ENCODE measurements around the gene GRB2. TPM values are rescaled to one million over a fixed set of nuclear protein-coding genes. Genes with fewer than 3 reads are reported as not detected.
A peak's percentile ranks its signal among the peaks of the same experiment; 100 is the strongest.
"Not testable (repeated sequence)": the region's sequence is repeated elsewhere in the genome, so short reads cannot be mapped to it uniquely, and the experiment has no call there.

GRB2 gene
- total RNA-seq, 6 donors from 2014 or later: 103 to 168 (median 151) TPM

DNA sequence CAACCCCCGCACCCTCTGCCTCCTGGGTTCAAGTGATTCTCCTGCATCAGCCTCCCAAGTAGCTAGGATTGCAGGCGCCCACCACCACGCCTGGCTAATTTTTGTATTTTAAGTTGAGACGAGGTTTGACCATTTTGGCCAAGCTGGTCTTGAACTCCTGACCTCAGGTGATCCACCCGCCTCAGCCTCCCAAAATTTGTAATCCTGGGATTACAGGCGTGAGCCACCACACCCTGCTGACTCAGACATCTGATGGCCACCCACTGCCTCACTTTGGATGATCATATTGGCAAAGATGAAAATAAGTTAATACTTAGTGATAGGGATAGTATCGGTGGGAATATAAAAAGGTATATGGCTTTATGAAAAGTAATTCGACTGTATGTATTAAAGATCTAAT, 55.9 kb downstream of the GRB2 start:
- ATAC-seq (ENCODE audit: low FRiP score in 2 of 2) (no peak), DNase-seq (no peak)
- Histone ChIP-seq H3K9me3 (no peaks in the 10 kb centered on the region), H3K36me3 (no peaks in the 10 kb centered on the region), H3K27ac (no peak overlapping the region), H3K27me3 (no peaks in the 10 kb centered on the region), H3K4me3 (no peak overlapping the region), H3K4me1 (peaks cover 32 to 67% (median 41%) of the 10 kb centered on the region in 4 donors)
- TF ChIP-seq POLR2AphosphoS5 (IDR thresholded peaks at IDR 0.05): no peak
- 93% methylated on average over 8 of the region's 8 CpGs for WGBS, 2 donors

DNA sequence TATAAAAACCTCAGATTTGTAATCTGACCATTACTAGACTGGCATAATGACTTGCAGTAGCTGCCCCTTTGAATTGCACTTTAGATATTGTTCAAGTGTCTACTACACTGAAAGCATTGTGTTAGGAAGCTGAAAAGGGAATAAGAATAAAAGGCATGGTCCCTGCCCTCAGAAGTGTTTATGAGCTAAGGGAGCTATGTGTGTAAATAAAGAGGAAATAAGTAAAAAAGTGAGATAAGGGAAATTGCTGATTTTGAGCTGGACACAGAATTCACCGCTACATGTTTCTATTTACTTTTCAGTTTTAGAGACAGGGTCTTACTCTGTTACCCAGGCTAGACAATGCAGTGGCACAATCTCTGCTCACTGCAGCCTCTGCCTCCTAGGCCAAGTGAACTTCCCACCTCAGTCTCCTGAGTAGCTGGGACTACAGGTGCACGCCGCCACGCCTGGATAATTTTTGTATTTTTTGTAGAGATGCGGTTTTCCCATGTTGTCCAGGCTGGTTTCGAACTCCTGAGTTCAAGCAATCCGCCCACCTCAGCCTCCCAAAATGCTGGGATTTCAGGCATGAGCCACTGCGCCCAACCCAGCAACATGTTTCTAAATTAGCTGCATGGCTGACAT, 57.0 kb downstream of the GRB2 start:
- Histone ChIP-seq H3K36me3 (no peaks in the 10 kb centered on the region), H3K9me3 (no peaks in the 10 kb centered on the region), H3K4me1 (peaks cover 39 to 78% (median 51%) of the 10 kb centered on the region in 4 donors), H3K27me3 (no peaks in the 10 kb centered on the region), H3K4me3 (no peak overlapping the region), H3K27ac (no peak overlapping the region)
- TF ChIP-seq POLR2AphosphoS5 (IDR thresholded peaks at IDR 0.05): no peak
- TF ChIP-seq, protein P1, sequence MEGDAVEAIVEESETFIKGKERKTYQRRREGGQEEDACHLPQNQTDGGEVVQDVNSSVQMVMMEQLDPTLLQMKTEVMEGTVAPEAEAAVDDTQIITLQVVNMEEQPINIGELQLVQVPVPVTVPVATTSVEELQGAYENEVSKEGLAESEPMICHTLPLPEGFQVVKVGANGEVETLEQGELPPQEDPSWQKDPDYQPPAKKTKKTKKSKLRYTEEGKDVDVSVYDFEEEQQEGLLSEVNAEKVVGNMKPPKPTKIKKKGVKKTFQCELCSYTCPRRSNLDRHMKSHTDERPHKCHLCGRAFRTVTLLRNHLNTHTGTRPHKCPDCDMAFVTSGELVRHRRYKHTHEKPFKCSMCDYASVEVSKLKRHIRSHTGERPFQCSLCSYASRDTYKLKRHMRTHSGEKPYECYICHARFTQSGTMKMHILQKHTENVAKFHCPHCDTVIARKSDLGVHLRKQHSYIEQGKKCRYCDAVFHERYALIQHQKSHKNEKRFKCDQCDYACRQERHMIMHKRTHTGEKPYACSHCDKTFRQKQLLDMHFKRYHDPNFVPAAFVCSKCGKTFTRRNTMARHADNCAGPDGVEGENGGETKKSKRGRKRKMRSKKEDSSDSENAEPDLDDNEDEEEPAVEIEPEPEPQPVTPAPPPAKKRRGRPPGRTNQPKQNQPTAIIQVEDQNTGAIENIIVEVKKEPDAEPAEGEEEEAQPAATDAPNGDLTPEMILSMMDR (IDR thresholded peaks at IDR 0.05): no peak
- 96 to 98% methylated on average over 8 of the region's 8 CpGs for WGBS, 2 donors
- DNase-seq (no peak), ATAC-seq (ENCODE audit: low FRiP score in 2 of 2) (no peak)

DNA sequence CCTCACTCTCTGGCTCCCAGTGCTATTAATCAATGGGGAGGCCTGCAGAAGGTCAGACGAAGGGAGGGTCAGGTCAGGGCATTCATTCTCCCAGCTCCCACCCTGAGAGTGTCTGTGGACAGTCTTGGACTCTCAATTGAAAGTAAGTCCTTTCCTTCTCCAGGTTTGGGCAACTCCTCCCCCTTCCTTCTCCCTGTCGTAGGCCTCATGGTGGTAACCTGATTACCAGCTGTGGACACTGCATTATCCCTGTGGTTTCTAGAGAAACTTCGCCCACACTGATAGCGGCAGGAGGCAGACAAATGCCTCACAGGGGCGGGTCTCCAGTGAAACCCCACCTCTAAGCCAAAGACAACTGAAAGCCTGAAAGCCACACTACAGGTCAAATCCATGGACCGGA, 58.6 kb downstream of the GRB2 start:
- no peaks in the 10 kb centered on the region for H3K9me3 ChIP-seq
- TF ChIP-seq, protein P1 (IDR thresholded peaks at IDR 0.05): no peak
- TF ChIP-seq POLR2A (IDR thresholded peaks at IDR 0.05): no peak
- TF ChIP-seq EP300 (IDR thresholded peaks at IDR 0.05): no peak
- TF ChIP-seq POLR2AphosphoS5 (IDR thresholded peaks at IDR 0.05): no peak
- no peaks in the 10 kb centered on the region for H3K27me3 ChIP-seq
- ATAC-seq (ENCODE audit: low FRiP score in 2 of 2) (peak; percentile 38 to 54), DNase-seq (no peak)
- peak overlapping the region in 1 of 4 donors; percentile 26 for H3K27ac ChIP-seq
- no peak overlapping the region for H3K4me3 ChIP-seq
- peaks cover 35 to 86% (median 53%) of the 10 kb centered on the region in 4 donors for H3K4me1 ChIP-seq
- 45 to 69% methylated on average over 6 of the region's 6 CpGs for WGBS, 2 donors
- H3K36me3 ChIP-seq: no peaks in the 10 kb centered on the region

DNA sequence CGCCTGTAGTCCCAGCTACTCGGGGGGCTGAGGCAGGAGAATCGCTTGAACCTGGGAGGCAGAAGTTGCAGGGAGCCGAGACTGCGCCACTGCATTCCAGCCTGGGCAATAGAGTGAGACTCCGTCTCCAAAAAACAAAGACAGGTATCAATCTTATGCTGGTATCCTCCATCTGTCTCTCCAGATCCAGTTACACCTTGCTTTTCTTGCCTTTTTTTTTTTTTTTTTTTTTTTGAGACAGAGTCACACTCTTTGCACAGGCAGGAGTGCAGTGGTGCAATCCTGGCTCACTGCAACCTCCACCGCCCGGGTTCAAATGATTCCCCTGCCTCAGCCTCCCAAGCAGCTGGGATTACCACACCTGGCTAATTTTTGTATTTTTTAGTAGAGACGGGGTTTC, 59.1 kb downstream of the GRB2 start:
- not testable (repeated sequence) for H3K9me3 ChIP-seq; H3K27ac ChIP-seq; ATAC-seq (ENCODE audit: low FRiP score in 2 of 2); H3K4me3 ChIP-seq; H3K27me3 ChIP-seq; DNase-seq; H3K36me3 ChIP-seq
- peaks cover 33 to 83% (median 50%) of the 10 kb centered on the region in 4 donors for H3K4me1 ChIP-seq
- 83 to 92% methylated on average over 9 of the region's 9 CpGs for WGBS, 2 donors

DNA sequence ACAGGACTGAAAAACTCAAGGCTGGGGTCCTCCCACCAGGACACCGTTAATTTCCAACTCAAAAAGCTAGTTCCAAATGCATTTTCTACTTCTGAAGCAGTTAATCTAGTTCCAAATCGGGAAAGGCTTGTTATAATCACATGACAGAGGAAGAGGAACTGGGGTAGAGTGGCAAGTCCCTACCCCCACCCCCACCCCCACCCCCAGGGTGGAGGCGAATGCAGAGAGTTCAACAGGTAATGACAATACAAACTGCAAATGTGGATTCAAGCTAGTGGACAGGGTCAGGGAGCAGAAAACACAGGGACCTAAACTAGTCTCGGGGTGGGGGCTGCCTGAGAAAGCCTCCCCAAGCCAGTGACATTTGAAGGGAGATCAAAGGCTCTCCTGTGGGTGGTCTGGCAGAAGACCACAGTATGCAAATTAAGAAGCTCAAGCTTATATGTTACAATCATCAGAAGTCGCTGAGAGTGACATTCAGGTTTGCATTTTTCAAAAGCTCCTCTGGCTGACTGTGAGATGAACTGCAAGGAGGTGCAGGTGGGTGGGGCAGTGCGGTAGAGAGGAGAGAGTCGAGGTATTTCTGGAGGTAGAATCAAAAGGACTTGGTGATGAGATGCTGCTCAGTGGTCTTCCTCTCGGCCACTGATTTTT, 59.8 kb downstream of the GRB2 start:
- 37 to 41% methylated on average over 8 of the region's 8 CpGs for WGBS, 2 donors
- Histone ChIP-seq H3K36me3 (no peaks in the 10 kb centered on the region), H3K4me3 (no peak overlapping the region), H3K4me1 (peaks cover 34 to 78% (median 50%) of the 10 kb centered on the region in 4 donors), H3K27me3 (no peaks in the 10 kb centered on the region), H3K9me3 (no peaks in the 10 kb centered on the region), H3K27ac (peak overlapping the region in 2 of 4 donors; percentile 12 to 35)
- TF ChIP-seq, protein P1 (IDR thresholded peaks at IDR 0.05): no peak
- TF ChIP-seq POLR2A (IDR thresholded peaks at IDR 0.05) (no peak), POLR2AphosphoS5 (IDR thresholded peaks at IDR 0.05) (no peak), EP300 (IDR thresholded peaks at IDR 0.05) (no peak)
- ATAC-seq (ENCODE audit: low FRiP score in 2 of 2) (peak; percentile 32 to 49), DNase-seq (no peak)

DNA sequence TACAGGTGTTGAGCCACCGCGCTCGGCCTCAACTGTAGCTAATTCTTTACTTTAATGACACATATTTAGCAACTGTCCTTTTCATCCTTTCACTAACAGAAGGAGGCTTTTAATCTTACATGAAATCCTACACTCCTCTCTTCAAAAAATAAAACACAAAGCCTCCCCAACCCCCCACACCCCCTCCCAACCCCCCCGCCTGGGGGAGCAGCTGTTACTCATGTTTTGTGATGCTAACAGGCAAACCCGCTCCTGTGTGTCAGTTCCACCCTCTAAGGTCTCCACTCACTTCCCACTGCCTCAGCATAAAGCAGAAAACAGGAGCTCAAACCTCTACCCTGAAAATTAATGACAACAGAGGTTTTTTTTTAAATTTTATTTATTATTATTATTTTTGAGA, 60.8 kb downstream of the GRB2 start:
- ATAC-seq (ENCODE audit: low FRiP score in 2 of 2) (no peak), DNase-seq (no peak)
- peaks cover 40 to 86% (median 51%) of the 10 kb centered on the region in 4 donors for H3K4me1 ChIP-seq
- no peak overlapping the region for H3K4me3 ChIP-seq
- WGBS, 2 donors: 83% methylated on average over 5 of the region's 5 CpGs
- H3K9me3 ChIP-seq: no peaks in the 10 kb centered on the region
- TF ChIP-seq, protein P1 (IDR thresholded peaks at IDR 0.05): no peak
- TF ChIP-seq POLR2AphosphoS5 (IDR thresholded peaks at IDR 0.05) (no peak), POLR2A (IDR thresholded peaks at IDR 0.05) (no peak), EP300 (IDR thresholded peaks at IDR 0.05) (no peak)
- no peaks in the 10 kb centered on the region for H3K27me3 ChIP-seq
- H3K27ac ChIP-seq: peak overlapping the region in 2 of 4 donors; percentile 12 to 35
- H3K36me3 ChIP-seq: no peaks in the 10 kb centered on the region

Measured in upper lobe of left lung (tissue), 6 donors.